Liver (tissue), 3 donors: ENCODE data around the gene ODF2.

Experiments
- EGR1 ChIP-seq, 2 donors: IDR thresholded peaks; 2 replicates each; pipeline ENCODE4 v1.6.1; 2016 to 2018; ENCODE audit warnings: antibody characterized with exemption in 2 of 2, low read depth in 2 of 2
- HNF4A ChIP-seq, 2 donors: conservative IDR thresholded peaks; 2 replicates each; pipeline ENCODE4 v1.6.1; 2016; ENCODE audit warnings: antibody characterized with exemption in 2 of 2, mild to moderate bottlenecking in 2 of 2
- JUND ChIP-seq, 2 donors: IDR thresholded peaks; 2 replicates each; pipeline ENCODE4 v1.6.1; 2016; ENCODE audit warnings: antibody characterized with exemption in 2 of 2
- NR2F2 ChIP-seq: IDR thresholded peaks from 2 replicates; pipeline ENCODE4 v1.6.1; 2016; ENCODE audit warnings: antibody characterized with exemption
- RXRA ChIP-seq, 2 donors: IDR thresholded peaks; 2 replicates each; pipeline ENCODE4 v1.6.1; 2017 to 2018; ENCODE audit warnings: antibody characterized with exemption in 2 of 2, mild to moderate bottlenecking in 1 of 2
- TAF1 ChIP-seq: conservative IDR thresholded peaks from 2 replicates; pipeline ENCODE4 v1.6.1; 2016; ENCODE audit warnings: antibody characterized with exemption, mild to moderate bottlenecking
- TF ChIP-seq, protein P1 (sequence below): fragments of 150-350 bp; IDR thresholded peaks from 2 replicates; pipeline ENCODE4 v1.5.1; 2017; ENCODE audit warnings: improper control_type of control experiment, low read depth, low read length; ENCODE audit not compliant: missing input control
- TF ChIP-seq, protein P2 (sequence below): IDR thresholded peaks from 2 replicates; pipeline ENCODE4 v1.6.1; 2016; ENCODE audit warnings: antibody characterized with exemption
- TF ChIP-seq, protein P3 (sequence below): IDR thresholded peaks from 2 replicates; pipeline ENCODE4 v1.6.1; 2016; ENCODE audit warnings: antibody characterized with exemption
- donor health status: healthy.
- donor health status: healthy.

DNA sequence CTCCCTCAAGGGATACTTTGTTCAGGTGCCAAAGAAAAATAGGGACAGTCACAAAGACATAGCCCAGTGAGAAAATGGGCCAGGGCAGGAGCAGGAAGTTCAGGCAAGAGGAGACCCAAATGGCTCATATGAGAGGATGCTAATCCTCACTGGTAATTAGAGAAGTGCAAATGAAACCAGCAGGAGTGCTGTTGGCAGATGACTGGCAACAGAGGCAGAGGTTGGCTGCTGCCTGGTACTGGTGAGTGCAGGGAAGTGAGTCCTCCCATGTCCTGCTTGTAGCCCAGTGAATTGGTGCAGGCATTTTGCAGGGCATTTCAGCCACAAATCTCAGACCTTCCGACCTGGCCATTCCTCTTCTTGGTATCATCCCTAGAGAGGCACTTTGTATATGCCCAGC, 23.5 kb downstream of the ODF2 start:
- TF ChIP-seq TAF1: no peak
- no peak for TF ChIP-seq HNF4A (conservative IDR thresholded peaks at IDR 0.05)
- TF ChIP-seq NR2F2: no peak
- no peak for TF ChIP-seq EGR1 (IDR thresholded peaks at IDR 0.05; ENCODE audit: low read depth in 2 of 2)
- TF ChIP-seq, protein P1, sequence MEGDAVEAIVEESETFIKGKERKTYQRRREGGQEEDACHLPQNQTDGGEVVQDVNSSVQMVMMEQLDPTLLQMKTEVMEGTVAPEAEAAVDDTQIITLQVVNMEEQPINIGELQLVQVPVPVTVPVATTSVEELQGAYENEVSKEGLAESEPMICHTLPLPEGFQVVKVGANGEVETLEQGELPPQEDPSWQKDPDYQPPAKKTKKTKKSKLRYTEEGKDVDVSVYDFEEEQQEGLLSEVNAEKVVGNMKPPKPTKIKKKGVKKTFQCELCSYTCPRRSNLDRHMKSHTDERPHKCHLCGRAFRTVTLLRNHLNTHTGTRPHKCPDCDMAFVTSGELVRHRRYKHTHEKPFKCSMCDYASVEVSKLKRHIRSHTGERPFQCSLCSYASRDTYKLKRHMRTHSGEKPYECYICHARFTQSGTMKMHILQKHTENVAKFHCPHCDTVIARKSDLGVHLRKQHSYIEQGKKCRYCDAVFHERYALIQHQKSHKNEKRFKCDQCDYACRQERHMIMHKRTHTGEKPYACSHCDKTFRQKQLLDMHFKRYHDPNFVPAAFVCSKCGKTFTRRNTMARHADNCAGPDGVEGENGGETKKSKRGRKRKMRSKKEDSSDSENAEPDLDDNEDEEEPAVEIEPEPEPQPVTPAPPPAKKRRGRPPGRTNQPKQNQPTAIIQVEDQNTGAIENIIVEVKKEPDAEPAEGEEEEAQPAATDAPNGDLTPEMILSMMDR: no peak
- TF ChIP-seq, protein P2, sequence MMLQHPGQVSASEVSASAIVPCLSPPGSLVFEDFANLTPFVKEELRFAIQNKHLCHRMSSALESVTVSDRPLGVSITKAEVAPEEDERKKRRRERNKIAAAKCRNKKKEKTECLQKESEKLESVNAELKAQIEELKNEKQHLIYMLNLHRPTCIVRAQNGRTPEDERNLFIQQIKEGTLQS: no peak
- no peak for TF ChIP-seq RXRA (IDR thresholded peaks at IDR 0.05)
- TF ChIP-seq JUND (IDR thresholded peaks at IDR 0.05): no peak
- TF ChIP-seq, protein P3, sequence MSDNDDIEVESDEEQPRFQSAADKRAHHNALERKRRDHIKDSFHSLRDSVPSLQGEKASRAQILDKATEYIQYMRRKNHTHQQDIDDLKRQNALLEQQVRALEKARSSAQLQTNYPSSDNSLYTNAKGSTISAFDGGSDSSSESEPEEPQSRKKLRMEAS: no peak
